Measurements from ENCODE around the gene CALR.
"Not testable (repeated sequence)": the region's sequence is repeated elsewhere in the genome, so short reads cannot be mapped to it uniquely, and the experiment has no call there.

CALR gene

GRCh38 chr19:12953799-12954611 lies 15.6 kb downstream of the CALR start:
- DNase-seq: no peak

- no peak for DNase-seq
Observed at GRCh38 chr19:12954612-12954962, 16.2 kb downstream of the CALR start.

- DNase-seq: not testable (repeated sequence)
Observed at GRCh38 chr19:12955575-12955974, 17.2 kb downstream of the CALR start.

GRCh38 chr19:12955996-12956395 lies 17.6 kb downstream of the CALR start:
- DNase-seq: no peak

GRCh38 chr19:12956446-12957388 lies 18.3 kb downstream of the CALR start, which contains the start of gene GADD45GIP1:
TSS of gene GADD45GIP1 (minus strand) at chr19:12957223. CDS start at chr19:12957212, 11 bp downstream.
- DNase-seq: peak; percentile 28 to 60

- DNase-seq: not testable (repeated sequence)
Observed at GRCh38 chr19:12957389-12957952, 19.1 kb downstream of the CALR start.

- no peak for DNase-seq
Observed at GRCh38 chr19:12959481-12959880, 21.1 kb downstream of the CALR start.

- DNase-seq: peak; percentile 59 to 74
Observed at GRCh38 chr19:12965017-12965811, 26.8 kb downstream of the CALR start.

- no peak for DNase-seq
Observed at GRCh38 chr19:12965812-12966135, 27.4 kb downstream of the CALR start.

GRCh38 chr19:12967907-12968306 lies 29.5 kb downstream of the CALR start:
- DNase-seq: no peak

- DNase-seq: no peak
Observed at GRCh38 chr19:12969292-12969988, 31.0 kb downstream of the CALR start, which contains the start of gene DAND5. TSS of gene DAND5 (plus strand) at chr19:12969576. CDS start at chr19:12969661, 85 bp downstream.

GRCh38 chr19:12970070-12970820 lies 31.8 kb downstream of the CALR start:
- DNase-seq: no peak

- no peak for DNase-seq
Observed at GRCh38 chr19:12973236-12973635, 34.8 kb downstream of the CALR start.

- no peak for DNase-seq
Observed at GRCh38 chr19:12974301-12975220, 36.2 kb downstream of the CALR start.

GRCh38 chr19:12975221-12975741 lies 36.9 kb downstream of the CALR start:
- no peak for DNase-seq

GRCh38 chr19:12976109-12976508 lies 37.7 kb downstream of the CALR start:
- not testable (repeated sequence) for DNase-seq

GRCh38 chr19:12979974-12980373 lies 41.6 kb downstream of the CALR start:
- DNase-seq: no peak

GRCh38 chr19:12982648-12983047 lies 44.2 kb downstream of the CALR start:
- no peak for DNase-seq

- no peak for DNase-seq
Observed at GRCh38 chr19:12983091-12983490, 44.7 kb downstream of the CALR start.
